HG03521 (cell line): Measurements from ENCODE around the gene THADA.

Experiments used
- ATAC-seq: cut with Tn5 transposase; IDR thresholded peaks from one replicate; pipeline ENCODE4 v1.9.1; 2021; ENCODE audit warnings: mild to moderate bottlenecking, moderate library complexity; ENCODE audit not compliant: unreplicated experiment

Gene THADA

DNA sequence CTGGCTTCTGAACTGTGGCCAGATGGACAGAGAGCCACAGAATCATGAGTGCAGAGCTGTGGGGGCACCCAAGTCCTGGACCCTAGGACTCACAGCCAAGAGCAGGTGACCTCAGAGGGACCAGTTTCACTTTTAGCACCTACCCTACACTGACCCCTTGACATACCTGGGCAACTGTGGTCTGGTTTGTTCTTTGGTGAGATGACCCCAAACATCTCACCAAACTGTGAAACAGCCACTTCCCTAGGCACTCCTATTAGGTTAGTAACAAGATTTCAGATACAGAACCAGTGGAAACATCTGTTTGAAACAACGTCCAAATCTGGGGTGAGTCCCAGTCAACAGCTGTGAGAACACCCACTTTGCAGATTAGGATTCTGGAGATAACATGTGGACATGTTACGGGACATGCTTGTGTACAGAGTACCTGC is 367.5 kb downstream of the THADA start:
- ATAC-seq, result no peak

- ATAC-seq, result no peak
Observed at GRCh38 chr2:43227830-43228281, 368.0 kb downstream of the THADA start.

- ATAC-seq, result no peak
Observed at GRCh38 chr2:43226955-43227829, 368.6 kb downstream of the THADA start.

DNA sequence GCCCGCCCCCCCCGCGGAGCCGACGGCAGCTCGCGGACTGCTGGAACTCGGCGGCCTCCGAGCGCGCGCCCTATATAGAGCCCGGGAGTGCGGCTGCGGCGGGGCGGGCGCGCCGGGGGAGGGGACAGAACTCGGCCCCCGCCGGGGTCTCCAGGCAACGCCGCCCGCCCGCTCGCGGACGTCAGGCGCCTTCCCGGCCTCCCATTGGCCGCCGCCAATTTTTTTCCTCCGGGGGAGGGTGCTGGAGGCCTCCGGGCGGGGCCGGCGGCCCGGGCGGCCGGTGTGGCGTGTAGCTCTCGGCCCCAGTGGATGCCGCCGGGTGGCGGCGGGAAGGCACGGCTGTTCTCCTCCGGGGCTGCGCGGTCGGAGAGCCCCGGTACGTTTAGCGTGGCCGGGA is 369.3 kb downstream of the THADA start, which contains the start of gene ZFP36L2:
TSS of gene ZFP36L2 (minus strand) at position 49 of the 397 bp plus-strand sequence. CDS start 291 bp downstream, outside the sequence.
- ATAC-seq, result peak; percentile 50

DNA sequence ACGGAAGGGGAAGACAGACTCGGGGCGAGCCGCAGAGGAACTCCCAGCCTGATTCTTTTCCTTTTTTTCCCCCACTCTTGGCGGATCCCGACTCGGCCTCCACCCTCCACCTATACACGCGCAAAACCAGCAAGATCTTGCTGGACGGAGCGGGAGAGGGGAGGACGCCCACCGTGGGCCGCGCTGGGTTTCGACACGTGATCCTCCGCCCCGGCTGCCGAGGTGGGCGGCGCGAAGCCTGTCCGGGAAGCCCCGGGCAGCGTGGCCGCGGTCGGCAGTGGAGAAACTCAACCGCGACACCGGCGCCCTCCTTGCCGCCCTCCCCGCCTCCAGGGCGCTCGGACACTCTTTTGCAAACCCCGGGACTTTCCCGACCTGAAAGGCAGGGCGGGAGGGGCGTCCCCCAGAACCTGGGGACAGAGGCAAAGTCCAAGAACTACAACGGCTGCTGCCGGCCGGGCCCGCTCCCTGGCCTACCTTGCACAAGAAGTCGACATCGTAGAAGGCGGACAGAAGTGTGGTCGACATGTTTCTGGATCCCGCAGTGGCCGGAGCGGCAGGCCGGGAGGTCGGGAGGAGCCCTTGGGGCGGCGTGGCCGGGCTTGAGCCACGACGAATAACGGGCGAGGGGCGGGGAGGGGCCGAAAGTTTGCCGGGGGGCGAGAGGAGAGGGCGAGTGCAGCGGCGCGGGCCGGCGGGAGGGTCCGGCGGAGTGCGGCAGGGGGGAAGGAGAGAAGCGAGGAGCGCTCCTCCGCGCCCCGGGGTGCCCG is 369.9 kb downstream of the THADA start:
- peak; percentile 23 for ATAC-seq

- ATAC-seq, result peak; percentile 1
Observed at GRCh38 chr2:43225093-43225787, 370.6 kb downstream of the THADA start.

GRCh38 chr2:43224571-43225092 is 371.2 kb downstream of the THADA start:
- no peak for ATAC-seq

DNA sequence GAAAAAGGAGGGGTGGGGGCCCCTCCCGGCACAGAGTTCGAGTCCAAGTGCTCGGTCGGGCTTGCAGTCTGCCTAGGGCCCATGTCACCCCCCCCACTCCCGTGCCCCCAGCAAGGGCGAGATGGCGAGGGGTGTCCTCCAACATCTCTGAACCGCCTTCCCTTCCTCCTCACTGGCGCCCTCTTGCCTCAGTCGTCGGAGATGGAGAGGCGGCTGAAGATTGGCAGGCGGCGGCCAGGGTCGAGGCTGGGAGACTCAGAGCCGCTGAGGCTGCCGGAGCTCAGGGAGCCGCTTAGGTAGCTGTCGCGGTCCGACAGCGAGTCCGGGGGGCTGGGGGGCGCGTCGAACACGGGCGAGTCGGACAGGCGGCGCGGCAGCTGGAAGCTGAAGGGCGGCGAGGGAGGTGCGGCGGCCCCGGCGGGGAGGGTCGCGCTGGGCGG is 371.7 kb downstream of the THADA start:
- ATAC-seq, result no peak

GRCh38 chr2:43223521-43224001 is 372.3 kb downstream of the THADA start:
- ATAC-seq, result no peak

- ATAC-seq, result no peak
Observed at GRCh38 chr2:43222475-43223309, 373.1 kb downstream of the THADA start.

GRCh38 chr2:43221763-43222474 is 373.9 kb downstream of the THADA start:
- ATAC-seq, result no peak

GRCh38 chr2:43221124-43221762 is 374.6 kb downstream of the THADA start:
- no peak for ATAC-seq

- ATAC-seq, result no peak
Observed at GRCh38 chr2:43220760-43221123, 375.1 kb downstream of the THADA start.

DNA sequence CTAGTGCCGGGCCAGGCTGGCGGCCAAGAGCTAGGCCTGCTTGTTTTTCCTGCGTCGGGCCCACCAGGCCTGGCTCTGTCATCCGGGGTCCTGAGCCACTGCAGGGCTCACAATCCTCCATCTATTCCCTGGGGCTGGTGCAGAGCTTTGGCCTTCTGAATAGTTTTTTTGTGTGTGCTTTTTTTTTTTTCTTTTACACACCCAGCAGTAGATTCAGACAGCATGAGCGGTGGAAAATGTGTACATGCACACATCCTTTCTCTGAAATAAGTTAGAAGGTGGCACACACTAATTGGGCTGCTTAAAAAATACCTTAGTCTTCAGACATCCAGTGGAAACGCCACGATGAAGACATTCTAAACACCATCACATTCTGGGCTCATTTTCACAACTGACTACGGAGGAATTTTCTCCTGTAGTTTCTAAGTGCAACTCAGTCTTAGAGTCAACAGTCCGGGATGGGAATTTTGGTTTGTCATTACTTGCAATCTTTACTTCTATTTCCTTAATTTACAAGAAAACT is 375.5 kb downstream of the THADA start:
- ATAC-seq, result no peak

DNA sequence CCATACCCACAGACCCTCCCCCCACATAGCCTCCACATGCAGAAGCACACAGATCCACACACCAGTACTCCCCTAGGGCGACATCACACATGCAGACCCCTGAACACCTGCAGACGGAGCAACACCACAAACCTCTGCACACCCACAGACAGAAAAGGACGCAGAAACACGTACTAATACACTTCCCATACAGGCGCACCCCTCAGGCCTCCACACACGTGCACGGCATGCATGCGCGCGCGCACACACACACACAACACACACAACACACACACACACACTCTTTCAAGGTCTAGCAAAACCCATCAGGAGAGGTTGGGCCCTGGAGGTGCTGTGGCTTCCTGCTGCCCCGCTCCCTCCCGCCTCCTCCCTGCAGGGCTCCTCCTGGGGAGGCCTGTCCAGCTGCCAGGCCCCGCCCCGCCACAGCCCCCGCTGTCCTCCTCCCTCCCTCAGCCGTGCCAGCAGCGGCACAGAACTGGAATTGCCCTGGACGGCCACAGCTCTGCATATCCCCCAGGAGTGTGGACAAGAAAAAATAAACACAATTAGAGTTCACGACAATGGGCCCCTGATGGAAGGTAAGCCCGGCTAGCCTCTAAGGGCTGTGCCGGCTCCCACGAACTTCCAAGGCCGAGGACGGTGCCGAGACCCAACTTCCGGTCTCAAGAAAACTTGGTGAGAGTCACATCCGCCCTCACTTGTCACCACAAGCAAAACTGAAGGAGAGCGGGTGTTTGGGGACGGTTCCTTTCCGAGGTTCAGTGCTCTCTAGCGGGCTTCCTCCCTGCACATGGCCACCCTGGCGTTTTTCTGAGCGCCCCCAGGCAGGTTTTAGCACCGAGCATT is 376.2 kb downstream of the THADA start:
- ATAC-seq, result peak; percentile 39

- ATAC-seq, result peak; percentile 41
Observed at GRCh38 chr2:43218702-43219382, 377.0 kb downstream of the THADA start.

DNA sequence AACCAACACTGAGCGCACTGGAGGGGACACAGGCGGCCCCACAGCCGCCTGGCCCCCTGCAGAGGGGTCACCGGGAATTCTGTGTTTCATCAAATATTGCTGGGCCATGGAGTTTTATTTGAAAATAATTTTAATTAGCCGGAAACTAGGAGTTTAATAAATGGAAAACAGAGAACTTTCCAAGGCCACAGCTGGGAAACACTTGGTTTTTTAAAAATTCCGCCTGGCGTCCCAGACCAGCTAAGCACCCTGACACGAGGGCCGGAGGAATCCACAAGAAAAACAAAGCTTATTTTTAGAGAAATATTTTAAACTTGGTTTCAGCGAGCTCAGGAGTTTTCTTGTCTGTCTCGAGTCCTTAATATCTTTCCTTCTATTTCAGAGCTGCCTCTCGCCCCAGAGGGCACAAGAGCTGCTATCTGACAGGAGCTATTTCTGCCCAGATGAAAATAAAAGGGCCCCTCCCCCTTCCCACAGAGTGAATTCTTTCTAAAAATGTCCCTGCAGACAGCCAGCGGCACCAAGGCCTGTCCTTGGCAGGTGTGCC is 377.6 kb downstream of the THADA start:
- ATAC-seq, result no peak
